GM18951 (cell line): Measurements from ENCODE around the gene PHLPP1.

Source experiments
- POLR2A ChIP-seq: IDR thresholded peaks from 4 replicates; pipeline ENCODE4 v1.6.1; 2011; ENCODE audit warnings: mild to moderate bottlenecking; ENCODE audit not compliant: insufficient read length, insufficient read depth; ENCODE audit errors: extremely low read depth
- in situ Hi-C: fragments of 300-500 bp; cut with MboI; formaldehyde crosslinking; loops from one replicate; pipeline ENCODE4 v1.12.0; 2022; ENCODE audit warnings: low sequenced_read_pairs, mixed read lengths, inconsistent platforms; ENCODE audit not compliant: unreplicated experiment

Gene PHLPP1

DNA sequence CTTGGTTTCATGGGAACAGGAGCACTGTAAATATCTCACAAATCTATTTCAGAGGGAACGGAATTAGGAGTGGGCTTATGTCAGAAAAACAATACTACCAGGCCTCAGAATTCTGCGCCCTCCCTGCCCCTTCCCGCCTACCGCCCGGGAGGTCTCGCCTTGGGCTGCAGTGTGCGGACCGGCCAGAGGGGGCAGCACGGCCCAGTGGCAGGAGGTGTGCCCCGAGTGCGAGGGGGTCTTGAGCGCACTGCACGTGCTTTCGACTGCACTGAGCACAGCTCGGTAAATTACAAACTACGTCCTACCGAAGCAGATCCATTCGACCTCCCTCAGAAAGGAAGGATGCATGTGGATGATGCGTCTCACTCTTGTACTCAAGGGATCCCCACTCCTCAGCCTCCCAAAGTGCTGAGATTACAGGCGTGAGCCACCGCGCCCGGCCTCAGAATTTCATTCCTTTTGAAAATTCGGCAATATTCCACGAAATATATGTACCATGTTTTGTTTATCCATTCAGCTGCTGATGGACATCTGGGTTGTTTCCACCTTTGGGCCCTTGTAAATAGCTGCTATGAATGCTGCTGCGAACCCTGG is 307.2 kb downstream of the PHLPP1 start:
- in situ Hi-C loops = no loop called here

DNA sequence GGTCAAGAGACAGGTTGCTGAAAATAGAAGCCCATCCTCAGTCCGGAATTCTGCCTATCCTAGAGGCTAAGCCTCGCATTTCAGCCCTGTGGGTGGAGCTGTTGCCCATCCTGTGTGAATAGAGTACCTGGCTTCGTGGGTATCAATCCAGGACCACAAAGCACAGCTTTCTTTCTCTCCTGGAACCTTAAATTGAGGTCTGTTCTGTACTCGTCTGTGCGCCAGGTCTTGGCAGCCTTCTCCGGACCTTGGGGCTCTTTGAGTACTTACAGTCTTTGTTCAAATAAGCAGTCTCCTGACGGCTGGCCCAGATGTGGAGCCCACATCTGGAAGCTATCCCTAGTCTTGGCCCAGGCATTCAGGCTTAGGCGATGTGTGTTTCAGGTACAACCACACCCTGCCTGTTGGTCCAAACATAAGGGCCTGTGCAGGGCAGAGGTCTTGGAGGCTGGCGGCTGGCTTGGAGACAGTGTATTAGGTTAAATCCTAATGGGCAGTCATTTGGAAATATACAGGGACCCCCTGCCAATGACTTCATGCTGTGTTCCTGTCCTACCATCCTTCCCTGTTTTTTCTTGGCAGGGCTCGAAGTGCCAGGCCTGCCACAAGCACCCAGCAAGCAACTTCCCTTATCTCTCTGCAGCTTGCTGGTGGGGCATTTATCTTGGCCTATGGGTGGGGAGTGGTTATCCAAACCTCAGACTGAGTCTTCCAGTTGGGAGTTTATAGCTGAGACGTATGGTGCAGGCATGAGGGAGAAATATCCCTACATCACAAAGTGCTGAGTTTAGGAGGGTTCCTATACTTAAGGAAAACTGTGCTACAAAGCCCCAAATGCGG is 310.1 kb downstream of the PHLPP1 start:
- in situ Hi-C loops = no loop called here
- TF ChIP-seq POLR2A = no peak

More for the DNA sequence above, 307.2 kb downstream of the PHLPP1 start:
- TF ChIP-seq POLR2A = no peak

DNA sequence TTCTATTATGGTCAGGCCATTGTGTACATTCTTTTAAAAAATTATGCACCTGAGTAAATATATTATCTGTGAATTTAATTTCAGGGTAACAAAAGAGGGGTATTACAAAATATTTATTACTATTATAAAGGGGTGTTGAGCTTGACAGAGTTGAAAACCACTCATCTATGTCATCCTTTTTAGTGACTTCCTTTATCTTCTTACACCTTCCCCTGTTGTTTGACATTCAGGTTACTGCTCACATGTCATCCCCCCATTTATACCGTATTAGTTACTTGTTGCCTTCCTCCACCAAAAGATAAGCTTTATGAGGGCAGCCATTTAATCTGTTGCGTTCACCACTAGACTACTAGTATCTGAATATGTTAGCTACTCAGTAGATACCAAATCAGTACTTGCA is 313.0 kb downstream of the PHLPP1 start:
- in situ Hi-C loops = no loop called here
- TF ChIP-seq POLR2A = no peak
